Kidney (tissue), 14 donors: ENCODE results near the gene DLGAP1. TPM values are rescaled to one million over a fixed set of nuclear protein-coding genes. Genes with fewer than 3 reads are reported as not detected.
"Not testable (repeated sequence)": the region's sequence is repeated elsewhere in the genome, so short reads cannot be mapped to it uniquely, and the experiment has no call there.

Experiments used
- DNase-seq, 5 donors: peaks; one replicate each; pipeline ENCODE4 v3.0.0-alpha.2; 2013 to 2020
- FAIRE-seq: peaks from 2 replicates; lab custom pipeline; 2012; peaks lifted over from hg19 to GRCh38; lab: Jason Lieb, UNC
- H3K27ac ChIP-seq, 2 donors: one replicate each; pipeline ENCODE4 v1.7.0; 2013; ENCODE audit warnings: low read depth in 2 of 2, low read length in 2 of 2, inconsistent platforms in 1 of 2
- H3K27me3 ChIP-seq: one replicate; pipeline ENCODE4 v1.7.1; 2013; ENCODE audit warnings: low read length, inconsistent platforms; ENCODE audit not compliant: control insufficient read depth, insufficient read depth
- H3K36me3 ChIP-seq, 3 donors: one replicate each; pipeline versions ENCODE4 v1.7.0 to v1.7.1; 2013; ENCODE audit warnings: low read length in 3 of 3, control low read depth in 1 of 3, inconsistent platforms in 1 of 3; ENCODE audit not compliant: insufficient read depth in 3 of 3, control insufficient read depth in 2 of 3
- H3K4me1 ChIP-seq, 3 donors: one replicate each; pipeline versions ENCODE4 v1.7.0 to v1.7.1; 2013; ENCODE audit warnings: low read length in 3 of 3, inconsistent platforms in 1 of 3, low read depth in 1 of 3; ENCODE audit not compliant: control insufficient read depth in 2 of 3, insufficient read depth in 2 of 3
- H3K4me3 ChIP-seq, 3 donors: one replicate each; pipeline versions ENCODE4 v1.7.0 to v1.8.1; 2013; ENCODE audit warnings: low read length in 3 of 3, control low read depth in 1 of 3, inconsistent platforms in 1 of 3
- H3K9ac ChIP-seq, 3 donors: one replicate each; pipeline versions ENCODE4 v1.7.0 to v1.7.1; 2013; ENCODE audit warnings: low read length in 3 of 3, control low read depth in 1 of 3, inconsistent platforms in 1 of 3
- H3K9me3 ChIP-seq, 3 donors: one replicate each; pipeline versions ENCODE4 v1.7.0 to v1.7.1; 2013; ENCODE audit warnings: low read length in 3 of 3, control low read depth in 1 of 3, inconsistent platforms in 1 of 3; ENCODE audit not compliant: control insufficient read depth in 2 of 3, insufficient read depth in 1 of 3
- CTCF ChIP-seq: IDR thresholded peaks from 3 replicates; pipeline ENCODE4 v1.5.1; 2012; ENCODE audit warnings: mild to moderate bottlenecking, moderate library complexity, borderline replicate concordance; ENCODE audit not compliant: insufficient read depth; ENCODE audit errors: extremely low read depth
- intact Hi-C: fragments of 100-400 bp; cut with DNase I; formaldehyde crosslinking; loops from one replicate; pipeline ENCODE4 v1.11.1; 2022
- polyA plus RNA-seq: library from polyadenylated mRNA; stranded (reverse); fragments of 350-450 nt; fragmentation: Illumina TruSeq; extraction: RNeasy Lipid Tissue Mini Kit (QIAGEN cat#74804); gene quantifications from one replicate; pipeline ENCODE4 v1.2.3, GENCODE V29; 2014; ENCODE audit warnings: low read depth, low replicate concordance; ENCODE audit not compliant: insufficient read depth
- total RNA-seq: library from RNA; stranded (reverse); fragmentation: NEBNext Ultra II Directional; extraction: Animal tissue kit (Norgen Biotek cat#: 25700); gene quantifications from one replicate; pipeline ENCODE4 v1.2.1, GENCODE V29; 2021
- donor health status: control.
- donor health status: control.
- donor health status: control.
- donor health status: control.
- donor health status: control.
- donor health status: DM: yes; HTN: yes; CAD: no.
- donor health status: Normal renal cell carcinoma (clear cell type).

Gene DLGAP1
- total and polyA plus RNA-seq, 2 donors from 2014 or later, result 1.2 to 32.8 TPM

- TF ChIP-seq CTCF, result no peak
- DNase-seq, result no peak
- no peaks in the 10 kb centered on the region for H3K36me3 ChIP-seq
- no peak overlapping the region for H3K9ac ChIP-seq
- H3K27ac ChIP-seq, result no peak overlapping the region
- H3K4me3 ChIP-seq, result no peak overlapping the region
- H3K4me1 ChIP-seq, result no peaks in the 10 kb centered on the region
- no peak for FAIRE-seq
- no peaks in the 10 kb centered on the region for H3K27me3 ChIP-seq
- no peaks in the 10 kb centered on the region for H3K9me3 ChIP-seq
- intact Hi-C loops, result no loop called here
Observed at GRCh38 chr18:4040391-4041092, 414.6 kb downstream of the DLGAP1 start.

GRCh38 chr18:4035521-4035920 lies 419.6 kb downstream of the DLGAP1 start:
- no peak overlapping the region for H3K4me3 ChIP-seq
- H3K27ac ChIP-seq, result no peak overlapping the region
- H3K36me3 ChIP-seq, result no peaks in the 10 kb centered on the region
- no peak for TF ChIP-seq CTCF
- no peaks in the 10 kb centered on the region for H3K9me3 ChIP-seq
- DNase-seq (no peak), FAIRE-seq (no peak)
- no peak overlapping the region for H3K9ac ChIP-seq
- intact Hi-C loops, result no loop called here
- H3K27me3 ChIP-seq, result no peaks in the 10 kb centered on the region
- no peaks in the 10 kb centered on the region for H3K4me1 ChIP-seq

DNA sequence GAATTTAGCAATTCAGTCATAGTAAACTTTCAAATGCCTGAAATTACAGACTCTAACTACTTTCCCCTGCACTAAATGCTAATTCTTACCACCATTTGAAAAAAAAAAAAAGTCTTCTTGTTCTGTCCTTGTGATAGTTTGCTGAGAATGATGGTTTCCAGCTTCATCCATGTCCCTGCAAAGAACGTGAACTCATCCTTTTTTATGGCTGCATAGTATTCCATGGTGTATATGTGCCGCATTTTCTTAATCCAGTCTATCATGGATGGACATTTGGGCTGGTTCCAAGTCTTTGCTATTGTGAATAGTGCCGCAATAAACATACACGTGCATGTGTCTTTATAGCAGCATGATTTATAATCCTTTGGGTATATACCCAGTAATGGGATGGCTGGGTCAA lies 420.3 kb downstream of the DLGAP1 start:
- H3K27ac ChIP-seq, FAIRE-seq, H3K9me3 ChIP-seq, intact Hi-C loops, H3K4me3 ChIP-seq, H3K9ac ChIP-seq, H3K27me3 ChIP-seq, H3K4me1 ChIP-seq, H3K36me3 ChIP-seq, DNase-seq: not testable (repeated sequence)

- Histone ChIP-seq H3K4me3 (no peak overlapping the region), H3K9ac (no peak overlapping the region), H3K4me1 (no peaks in the 10 kb centered on the region), H3K27me3 (no peaks in the 10 kb centered on the region), H3K27ac (no peak overlapping the region), H3K9me3 (peaks cover 0 to 2% (median 0%) of the 10 kb centered on the region in 3 donors), H3K36me3 (no peaks in the 10 kb centered on the region)
- TF ChIP-seq CTCF, result no peak
- no peak for DNase-seq
- intact Hi-C loops, result no loop called here
- no peak for FAIRE-seq
Observed at GRCh38 chr18:4026542-4026941, 428.6 kb downstream of the DLGAP1 start.
